Effector memory CD8-positive, alpha-beta T cell (primary cell): ENCODE data around the gene STAT4.
A peak's percentile ranks its signal among the peaks of the same experiment; 100 is the strongest.

Experiments
- ATAC-seq: fragments of 150-1000 bp; cut with Tn5 transposase; replicated peaks from 2 replicates; pipeline ENCODE4 v1.10.0; 2021; ENCODE audit warnings: mild to moderate bottlenecking, moderate library complexity
- DNase-seq, 3 experiments: peaks; one replicate each; pipeline ENCODE4 v3.0.0; 2021
- H3K27ac Mint-ChIP-seq, 2 donors: one replicate each; pipeline ENCODE4 v1.8.0; 2022; ENCODE audit warnings: mild to moderate bottlenecking in 2 of 2, mixed read lengths in 2 of 2, moderate library complexity in 2 of 2
- H3K27me3 Mint-ChIP-seq, 2 donors: one replicate each; pipeline ENCODE4 v1.8.0; 2022; ENCODE audit warnings: mixed read lengths in 2 of 2
- H3K36me3 Mint-ChIP-seq: one replicate; pipeline ENCODE4 v1.8.0; 2022; ENCODE audit warnings: mild to moderate bottlenecking, moderate library complexity, mixed read lengths; ENCODE audit not compliant: insufficient read depth
- H3K4me1 Mint-ChIP-seq, 2 donors: one replicate each; pipeline ENCODE4 v1.8.0; 2022; ENCODE audit warnings: low read depth in 2 of 2, mixed read lengths in 2 of 2
- H3K4me3 Mint-ChIP-seq, 2 donors: one replicate each; pipeline ENCODE4 v1.8.0; 2022; ENCODE audit warnings: mild to moderate bottlenecking in 2 of 2, mixed read lengths in 2 of 2, moderate library complexity in 2 of 2
- H3K9me3 Mint-ChIP-seq, 2 donors: one replicate each; pipeline ENCODE4 v1.8.0; 2022; ENCODE audit warnings: mixed read lengths in 2 of 2

STAT4 gene

GRCh38 chr2:191115804-191116203 is 35.0 kb downstream of the STAT4 start:
- no peaks in the 10 kb centered on the region for H3K27me3 Mint-ChIP-seq
- peak overlapping the region; percentile 64 to 73 for H3K4me3 Mint-ChIP-seq
- ATAC-seq (peak; percentile 28), DNase-seq (no peak)
- H3K4me1 Mint-ChIP-seq: peaks cover 36 to 71% of the 10 kb centered on the region in 2 donors
- H3K36me3 Mint-ChIP-seq: peaks cover 58% of the 10 kb centered on the region
- H3K27ac Mint-ChIP-seq: peak overlapping the region; percentile 97 to 98
- H3K9me3 Mint-ChIP-seq: no peaks in the 10 kb centered on the region

- ATAC-seq: peak; percentile 77
- H3K27ac Mint-ChIP-seq: peak overlapping the region; percentile 97 to 98
- DNase-seq: peak; percentile 58 to 66 (median 63)
- no peaks in the 10 kb centered on the region for H3K9me3 Mint-ChIP-seq
- peaks cover 36 to 72% of the 10 kb centered on the region in 2 donors for H3K4me1 Mint-ChIP-seq
- no peaks in the 10 kb centered on the region for H3K27me3 Mint-ChIP-seq
- peaks cover 58% of the 10 kb centered on the region for H3K36me3 Mint-ChIP-seq
- H3K4me3 Mint-ChIP-seq: peak overlapping the region; percentile 64 to 73
Measured at GRCh38 chr2:191115391-191115790, 35.4 kb downstream of the STAT4 start.

DNA sequence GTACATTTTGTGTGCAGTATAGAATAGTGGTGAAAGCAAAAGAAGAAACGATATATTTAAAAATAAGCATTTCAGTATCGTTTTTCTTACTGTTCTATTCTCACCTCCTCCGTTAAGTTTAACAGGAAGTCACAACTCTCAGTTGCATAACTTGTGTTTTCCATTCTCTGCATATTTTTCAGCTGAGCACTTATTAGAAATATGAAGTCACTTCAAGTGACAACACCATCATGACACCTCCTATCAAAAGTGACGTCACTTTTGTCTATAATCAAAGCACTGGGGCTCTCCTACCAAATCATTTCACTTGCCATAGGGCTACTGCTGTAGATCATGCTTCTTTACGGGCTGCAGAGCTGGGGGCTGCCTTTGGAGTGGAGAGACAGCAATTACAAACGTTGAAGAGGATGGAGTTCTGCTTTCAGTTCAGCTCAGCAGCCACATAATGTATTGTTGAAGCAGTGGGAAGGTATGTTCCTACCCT is 36.3 kb downstream of the STAT4 start:
- H3K36me3 Mint-ChIP-seq: peaks cover 56% of the 10 kb centered on the region

DNA sequence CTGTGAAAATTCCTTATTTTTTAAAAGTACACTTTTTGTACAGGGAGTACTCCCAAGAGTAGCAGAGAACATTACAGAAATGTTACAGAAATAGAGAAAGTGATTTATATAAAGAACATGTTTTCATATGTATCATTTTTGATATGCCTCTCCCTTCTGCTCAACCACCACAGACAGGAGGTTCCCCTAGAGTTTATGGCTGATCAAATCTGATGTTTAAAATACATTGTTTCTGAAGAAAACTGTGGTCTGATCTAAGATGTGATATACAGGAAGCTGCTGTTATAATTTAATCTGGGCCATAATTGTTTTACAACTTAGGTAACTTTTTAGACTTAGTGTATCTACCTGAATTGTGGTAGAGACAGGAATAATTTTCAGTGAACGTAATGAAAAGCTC is 37.0 kb downstream of the STAT4 start:
- H3K36me3 Mint-ChIP-seq: peaks cover 51% of the 10 kb centered on the region
- H3K9me3 Mint-ChIP-seq: no peaks in the 10 kb centered on the region
- peak overlapping the region; percentile 97 to 98 for H3K27ac Mint-ChIP-seq
- no peaks in the 10 kb centered on the region for H3K27me3 Mint-ChIP-seq
- peaks cover 46 to 75% of the 10 kb centered on the region in 2 donors for H3K4me1 Mint-ChIP-seq
- H3K4me3 Mint-ChIP-seq: peak overlapping the region; percentile 40 to 64
- DNase-seq (no peak), ATAC-seq (peak; percentile 18)

More for the DNA sequence above, 36.3 kb downstream of the STAT4 start:
- no peaks in the 10 kb centered on the region for H3K9me3 Mint-ChIP-seq
- H3K27me3 Mint-ChIP-seq: no peaks in the 10 kb centered on the region
- DNase-seq (peak; percentile 43 to 62 (median 49)), ATAC-seq (peak; percentile 56)
- peak overlapping the region; percentile 97 to 98 for H3K27ac Mint-ChIP-seq
- H3K4me3 Mint-ChIP-seq: peak overlapping the region; percentile 64 to 73
- H3K4me1 Mint-ChIP-seq: peaks cover 45 to 74% of the 10 kb centered on the region in 2 donors

DNA sequence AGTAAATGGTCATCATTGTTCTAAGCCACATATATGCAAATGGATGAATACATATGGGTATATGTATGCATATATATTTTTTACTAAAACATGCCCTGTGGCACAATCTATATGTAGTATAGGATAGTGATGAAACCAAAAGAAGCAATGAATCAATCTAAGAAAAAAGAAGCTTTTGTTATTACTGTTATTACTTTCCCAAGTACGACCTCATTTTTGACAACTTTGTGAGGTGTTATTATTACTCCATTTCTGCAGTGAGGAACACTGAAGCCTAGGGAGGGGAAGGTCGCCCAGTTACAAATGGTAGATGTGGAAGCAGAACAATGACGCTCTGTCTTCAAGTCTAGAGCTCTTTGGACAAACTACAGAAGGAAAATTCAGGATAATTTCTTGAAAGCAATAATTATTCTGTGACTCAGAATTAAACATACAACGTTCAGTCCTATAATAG is 38.3 kb downstream of the STAT4 start:
- Mint-ChIP-seq H3K9me3 (no peaks in the 10 kb centered on the region), H3K27me3 (no peaks in the 10 kb centered on the region), H3K27ac (peak overlapping the region; percentile 97 to 98), H3K4me3 (peak overlapping the region; percentile 40 to 64), H3K36me3 (peaks cover 49% of the 10 kb centered on the region), H3K4me1 (peaks cover 43 to 85% of the 10 kb centered on the region in 2 donors)
- ATAC-seq (no peak), DNase-seq (no peak)

GRCh38 chr2:191109888-191110287 is 40.9 kb downstream of the STAT4 start:
- Mint-ChIP-seq H3K9me3 (no peaks in the 10 kb centered on the region), H3K4me3 (no peak overlapping the region), H3K36me3 (peaks cover 46% of the 10 kb centered on the region), H3K4me1 (peaks cover 41 to 76% of the 10 kb centered on the region in 2 donors), H3K27me3 (no peaks in the 10 kb centered on the region), H3K27ac (peak overlapping the region; percentile 55 to 75)
- DNase-seq: no peak
- ATAC-seq: no peak

GRCh38 chr2:191108331-191108730 is 42.5 kb downstream of the STAT4 start:
- Mint-ChIP-seq H3K36me3 (peaks cover 40% of the 10 kb centered on the region), H3K9me3 (no peaks in the 10 kb centered on the region), H3K27me3 (no peaks in the 10 kb centered on the region), H3K27ac (peak overlapping the region; percentile 55 to 75), H3K4me1 (peaks cover 34 to 67% of the 10 kb centered on the region in 2 donors), H3K4me3 (peak overlapping the region in 1 of 2 donors; percentile 24)
- ATAC-seq (no peak), DNase-seq (no peak)

DNA sequence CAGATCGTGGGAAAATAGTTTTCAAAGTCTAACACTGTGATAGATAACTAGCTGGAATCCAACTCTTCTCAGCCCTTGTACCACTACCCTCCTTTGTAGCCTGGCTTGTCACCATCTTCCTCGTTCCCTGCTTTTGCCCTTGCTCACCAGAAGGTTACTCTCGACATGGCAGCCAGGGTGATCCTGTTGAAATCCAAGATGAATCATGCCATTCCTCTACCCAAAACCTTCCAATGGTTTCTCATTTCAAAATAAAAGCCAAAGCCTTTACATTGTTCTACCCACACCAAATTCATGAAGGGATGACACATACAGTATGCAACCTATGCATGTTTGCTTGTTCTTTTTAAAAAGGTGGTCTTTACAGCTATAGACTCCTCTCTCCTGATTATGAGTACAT is 45.7 kb downstream of the STAT4 start:
- DNase-seq (no peak), ATAC-seq (no peak)
- peak overlapping the region in 1 of 2 donors; percentile 85 for H3K27ac Mint-ChIP-seq
- no peaks in the 10 kb centered on the region for H3K9me3 Mint-ChIP-seq
- H3K4me1 Mint-ChIP-seq: peaks cover 32 to 62% of the 10 kb centered on the region in 2 donors
- no peaks in the 10 kb centered on the region for H3K27me3 Mint-ChIP-seq
- peaks cover 43% of the 10 kb centered on the region for H3K36me3 Mint-ChIP-seq
- no peak overlapping the region for H3K4me3 Mint-ChIP-seq

- no peak overlapping the region for H3K27ac Mint-ChIP-seq
- no peaks in the 10 kb centered on the region for H3K9me3 Mint-ChIP-seq
- H3K27me3 Mint-ChIP-seq: no peaks in the 10 kb centered on the region
- ATAC-seq (no peak), DNase-seq (no peak)
- H3K36me3 Mint-ChIP-seq: peaks cover 45% of the 10 kb centered on the region
- peaks cover 24 to 49% of the 10 kb centered on the region in 2 donors for H3K4me1 Mint-ChIP-seq
- no peak overlapping the region for H3K4me3 Mint-ChIP-seq
Measured at GRCh38 chr2:191103774-191104173, 47.0 kb downstream of the STAT4 start.

GRCh38 chr2:191100216-191100615 is 50.6 kb downstream of the STAT4 start:
- no peaks in the 10 kb centered on the region for H3K9me3 Mint-ChIP-seq
- H3K4me1 Mint-ChIP-seq: peaks cover 32 to 47% of the 10 kb centered on the region in 2 donors
- ATAC-seq (no peak), DNase-seq (no peak)
- no peak overlapping the region for H3K27ac Mint-ChIP-seq
- H3K27me3 Mint-ChIP-seq: no peaks in the 10 kb centered on the region
- peaks cover 36% of the 10 kb centered on the region for H3K36me3 Mint-ChIP-seq
- H3K4me3 Mint-ChIP-seq: no peak overlapping the region

GRCh38 chr2:191087311-191087710 is 63.5 kb downstream of the STAT4 start:
- Mint-ChIP-seq H3K9me3 (no peaks in the 10 kb centered on the region), H3K27me3 (no peaks in the 10 kb centered on the region), H3K27ac (peak overlapping the region; percentile 78 to 83), H3K4me3 (no peak overlapping the region), H3K36me3 (peaks cover 16% of the 10 kb centered on the region), H3K4me1 (peaks cover 22 to 60% of the 10 kb centered on the region in 2 donors)
- DNase-seq: no peak
- no peak for ATAC-seq

DNA sequence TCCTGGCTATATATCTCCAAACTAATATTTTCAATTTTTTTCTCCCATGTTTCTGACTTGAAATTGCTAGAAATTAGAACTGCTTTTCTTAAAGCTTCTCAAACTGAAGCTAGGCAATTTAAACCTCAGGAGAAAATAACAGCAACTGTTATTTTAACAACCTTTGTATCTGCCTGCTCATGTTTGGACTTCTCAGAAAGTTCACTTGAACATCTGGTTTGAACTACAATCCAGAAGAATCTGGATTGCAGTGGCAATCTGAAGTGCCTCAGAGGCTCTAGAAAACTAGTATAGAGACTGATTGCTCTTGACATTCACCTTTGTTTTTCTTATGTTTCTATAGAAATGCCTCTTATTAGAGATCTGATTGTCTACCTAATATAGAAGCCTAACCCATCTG is 64.1 kb downstream of the STAT4 start:
- H3K9me3 Mint-ChIP-seq: no peaks in the 10 kb centered on the region
- H3K4me3 Mint-ChIP-seq: no peak overlapping the region
- ATAC-seq (no peak), DNase-seq (no peak)
- peak overlapping the region; percentile 78 to 83 for H3K27ac Mint-ChIP-seq
- H3K36me3 Mint-ChIP-seq: peaks cover 13% of the 10 kb centered on the region
- peaks cover 24 to 66% of the 10 kb centered on the region in 2 donors for H3K4me1 Mint-ChIP-seq
- H3K27me3 Mint-ChIP-seq: no peaks in the 10 kb centered on the region

DNA sequence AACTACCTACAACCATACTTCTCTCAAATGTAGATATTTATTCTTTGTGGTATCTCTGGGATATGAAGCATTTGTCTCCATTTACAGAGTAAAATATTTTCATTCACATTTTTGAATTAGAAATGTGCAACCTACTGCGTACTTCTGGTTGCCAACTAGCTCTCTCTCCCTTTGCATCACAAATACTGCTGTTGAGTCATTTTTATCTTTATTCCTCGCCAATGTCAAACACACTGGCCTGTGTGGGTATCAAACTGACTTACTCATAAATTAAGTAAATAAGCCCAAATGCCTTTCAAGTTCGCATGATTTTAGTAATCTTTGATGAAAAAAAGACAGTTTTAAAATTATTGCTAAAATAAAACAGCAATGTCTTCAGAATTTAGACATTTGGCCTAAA is 67.3 kb downstream of the STAT4 start:
- Mint-ChIP-seq H3K27ac (peak overlapping the region in 1 of 2 donors; percentile 84), H3K4me1 (peaks cover 20 to 53% of the 10 kb centered on the region in 2 donors), H3K27me3 (no peaks in the 10 kb centered on the region), H3K9me3 (no peaks in the 10 kb centered on the region), H3K36me3 (peaks cover 15% of the 10 kb centered on the region), H3K4me3 (no peak overlapping the region)
- no peak for DNase-seq
- no peak for ATAC-seq

DNA sequence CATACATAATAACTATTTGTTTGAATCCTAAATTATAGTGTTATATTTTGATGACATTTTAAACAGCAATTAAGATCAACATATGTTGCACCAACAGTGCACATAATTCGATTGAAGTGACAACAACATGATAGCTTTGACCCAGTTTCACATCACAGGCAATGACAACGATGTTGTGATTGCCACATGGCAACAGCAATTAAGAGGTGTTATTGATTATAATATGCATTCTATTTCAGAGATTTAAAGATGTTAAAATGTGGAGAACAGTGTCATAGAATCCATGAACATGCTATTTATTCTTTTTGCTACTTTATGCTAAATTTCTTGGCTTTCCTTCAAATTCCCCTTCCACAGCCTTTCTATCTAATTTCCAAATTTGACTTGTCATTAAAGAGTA is 68.5 kb downstream of the STAT4 start:
- H3K27ac Mint-ChIP-seq: peak overlapping the region; percentile 49 to 84
- no peaks in the 10 kb centered on the region for H3K9me3 Mint-ChIP-seq
- H3K4me1 Mint-ChIP-seq: peaks cover 18 to 46% of the 10 kb centered on the region in 2 donors
- no peak overlapping the region for H3K4me3 Mint-ChIP-seq
- peaks cover 23% of the 10 kb centered on the region for H3K36me3 Mint-ChIP-seq
- ATAC-seq (no peak), DNase-seq (no peak)
- no peaks in the 10 kb centered on the region for H3K27me3 Mint-ChIP-seq
